NCI-H526 (cell line): ENCODE data around the gene DNAJA2.
"Not testable (repeated sequence)": the region's sequence is repeated elsewhere in the genome, so short reads cannot be mapped to it uniquely, and the experiment has no call there.

Experiments
- DNase-seq, 2 experiments: peaks; one replicate each; lab custom pipeline; 2025; lab: John Stamatoyannopoulos, UW

DNAJA2 gene

GRCh38 chr16:46973207-46973995 lies at the start of gene DNAJA2:
Gene DNAJA2 (minus strand): TSS chr16:46973674. CDS start chr16:46973572, 102 bp downstream.
- DNase-seq: peak; percentile 42 to 91

- peak in 1 of 2 experiments; percentile 5 for DNase-seq
Measured at GRCh38 chr16:47019568-47019967, 46.1 kb upstream of the DNAJA2 start.

- DNase-seq: peak; percentile 12 to 59
Measured at GRCh38 chr16:47018223-47018891, 44.9 kb upstream of the DNAJA2 start.

GRCh38 chr16:47017636-47018035 lies 44.2 kb upstream of the DNAJA2 start:
- no peak for DNase-seq

DNA sequence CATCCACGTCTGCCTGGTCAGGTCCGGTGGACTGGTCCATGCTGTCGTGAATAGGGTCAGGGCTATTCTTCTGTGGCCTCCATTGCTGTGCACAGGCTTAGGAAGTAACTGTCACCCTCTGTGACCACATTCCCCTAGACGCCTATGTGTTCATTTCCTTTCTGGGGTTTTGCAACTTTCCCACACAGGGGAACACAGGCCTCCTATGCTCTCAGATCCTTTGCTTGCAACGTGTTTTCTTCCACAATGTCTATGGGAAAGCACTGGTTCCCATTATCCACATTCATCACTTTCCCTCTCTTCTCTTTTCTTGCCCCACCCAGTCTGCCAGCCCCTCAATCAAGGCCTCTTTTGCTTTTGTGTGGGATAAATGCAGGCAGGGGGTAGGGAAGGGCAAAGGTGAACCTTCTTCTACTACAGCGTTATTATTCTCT lies 43.2 kb upstream of the DNAJA2 start:
- DNase-seq: no peak

- no peak for DNase-seq
Measured at GRCh38 chr16:47013910-47014309, 40.4 kb upstream of the DNAJA2 start.

- no peak for DNase-seq
Measured at GRCh38 chr16:47013172-47013571, 39.7 kb upstream of the DNAJA2 start.

- not testable (repeated sequence) for DNase-seq
Measured at GRCh38 chr16:47010812-47011211, 37.3 kb upstream of the DNAJA2 start.

DNA sequence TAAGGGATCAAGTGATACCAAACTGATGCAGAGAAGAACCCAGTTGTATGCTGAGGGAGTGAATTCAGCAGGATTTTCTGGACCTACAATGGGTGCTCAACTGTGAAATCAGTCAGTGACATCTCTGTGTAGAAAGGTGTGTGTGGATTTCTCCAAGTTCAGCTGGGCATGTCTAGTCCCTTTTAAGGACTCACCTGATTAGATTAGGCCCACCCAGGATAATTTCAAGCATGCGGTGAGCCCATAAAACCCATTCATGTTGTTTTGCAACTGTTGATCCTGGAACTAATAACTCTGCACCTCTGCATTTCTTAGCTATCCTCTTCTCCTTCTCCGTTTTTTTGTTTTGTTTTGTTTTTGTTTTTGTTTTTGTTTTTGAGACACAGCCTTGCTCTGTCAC lies 35.1 kb upstream of the DNAJA2 start:
- no peak for DNase-seq

GRCh38 chr16:47008174-47008573 lies 34.7 kb upstream of the DNAJA2 start:
- no peak for DNase-seq

DNA sequence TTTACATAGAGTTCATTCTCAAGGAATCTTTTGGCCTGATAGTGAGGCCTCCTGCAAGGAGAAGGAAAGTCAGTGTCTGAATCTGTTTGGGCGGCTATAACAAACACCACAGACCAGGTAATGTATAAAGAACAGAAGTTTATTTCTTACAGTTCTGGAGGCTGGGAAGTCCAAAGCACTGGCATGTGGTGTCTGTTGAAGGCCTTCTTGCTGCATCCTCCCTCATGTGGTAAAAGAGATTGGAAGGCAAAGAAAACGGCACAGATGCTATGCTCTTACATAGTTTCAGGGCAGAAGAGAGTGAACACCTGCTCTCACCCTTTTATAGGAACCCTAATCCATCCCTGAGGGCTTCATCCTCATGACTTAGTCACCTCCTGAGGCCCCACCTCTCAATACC lies 31.2 kb upstream of the DNAJA2 start:
- no peak for DNase-seq

DNA sequence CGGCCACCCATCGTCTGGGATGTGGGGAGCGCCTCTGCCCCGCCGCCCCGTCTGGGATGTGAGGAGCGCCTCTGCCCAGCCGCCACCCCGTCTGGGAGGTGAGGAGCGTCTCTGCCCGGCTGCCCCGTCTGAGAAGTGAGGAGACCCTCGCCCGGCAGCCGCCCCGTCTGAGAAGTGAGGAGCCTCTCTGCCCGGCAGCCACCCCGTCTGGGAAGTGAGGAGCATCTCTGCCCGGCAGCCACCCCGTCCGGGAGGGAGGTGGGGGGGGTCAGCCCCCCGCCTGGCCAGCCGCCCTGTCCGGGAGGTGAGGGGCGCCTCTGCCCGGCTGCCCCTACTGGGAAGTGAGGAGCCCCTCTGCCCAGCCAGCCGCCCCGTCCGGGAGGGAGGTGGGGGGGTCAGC lies 26.6 kb upstream of the DNAJA2 start:
- DNase-seq: not testable (repeated sequence)

DNA sequence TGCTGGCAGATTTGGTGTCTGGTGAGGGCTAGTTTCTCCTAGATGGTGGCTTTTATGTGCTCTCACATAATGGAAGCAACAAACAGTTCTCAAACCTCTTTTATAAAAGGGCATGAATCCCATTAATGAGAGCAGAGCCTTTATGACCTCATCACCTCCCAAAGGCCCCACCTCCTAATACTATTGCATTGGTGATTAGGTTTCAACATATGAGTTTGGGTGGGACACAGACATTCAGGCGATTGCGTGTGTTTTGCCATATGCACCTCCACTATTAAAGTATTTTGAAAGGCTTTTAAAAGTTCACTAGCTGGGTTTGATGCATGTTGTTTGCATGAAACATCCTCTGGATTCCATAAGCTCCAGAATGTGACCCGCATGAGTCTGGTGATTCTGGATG lies 24.4 kb upstream of the DNAJA2 start:
- no peak for DNase-seq

DNA sequence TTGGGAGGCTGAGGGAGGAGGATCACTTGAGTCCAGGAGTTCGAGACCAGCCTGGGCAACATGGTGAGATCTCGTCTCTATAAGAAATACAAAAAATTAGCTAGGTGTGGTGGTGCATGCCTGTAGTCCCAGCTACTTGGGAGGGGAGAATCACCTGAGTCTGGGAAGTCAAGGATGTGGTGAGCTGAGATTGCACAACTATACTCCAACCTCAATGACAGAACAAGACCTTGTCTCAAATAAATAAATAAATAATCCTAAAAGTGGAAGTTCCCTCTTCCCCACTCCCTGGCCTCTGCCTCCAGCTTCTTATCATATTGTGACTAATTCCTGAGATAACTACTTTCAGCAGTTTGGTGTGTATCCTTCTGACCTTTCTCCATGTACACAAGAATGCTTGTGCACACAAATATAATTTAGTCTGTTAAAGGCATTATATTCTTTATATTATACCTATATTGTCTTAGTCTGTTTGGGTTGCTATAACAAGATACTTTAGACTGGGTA lies 23.5 kb upstream of the DNAJA2 start:
- DNase-seq: no peak

- DNase-seq: no peak
Measured at GRCh38 chr16:46996391-46996790, 22.9 kb upstream of the DNAJA2 start.

DNA sequence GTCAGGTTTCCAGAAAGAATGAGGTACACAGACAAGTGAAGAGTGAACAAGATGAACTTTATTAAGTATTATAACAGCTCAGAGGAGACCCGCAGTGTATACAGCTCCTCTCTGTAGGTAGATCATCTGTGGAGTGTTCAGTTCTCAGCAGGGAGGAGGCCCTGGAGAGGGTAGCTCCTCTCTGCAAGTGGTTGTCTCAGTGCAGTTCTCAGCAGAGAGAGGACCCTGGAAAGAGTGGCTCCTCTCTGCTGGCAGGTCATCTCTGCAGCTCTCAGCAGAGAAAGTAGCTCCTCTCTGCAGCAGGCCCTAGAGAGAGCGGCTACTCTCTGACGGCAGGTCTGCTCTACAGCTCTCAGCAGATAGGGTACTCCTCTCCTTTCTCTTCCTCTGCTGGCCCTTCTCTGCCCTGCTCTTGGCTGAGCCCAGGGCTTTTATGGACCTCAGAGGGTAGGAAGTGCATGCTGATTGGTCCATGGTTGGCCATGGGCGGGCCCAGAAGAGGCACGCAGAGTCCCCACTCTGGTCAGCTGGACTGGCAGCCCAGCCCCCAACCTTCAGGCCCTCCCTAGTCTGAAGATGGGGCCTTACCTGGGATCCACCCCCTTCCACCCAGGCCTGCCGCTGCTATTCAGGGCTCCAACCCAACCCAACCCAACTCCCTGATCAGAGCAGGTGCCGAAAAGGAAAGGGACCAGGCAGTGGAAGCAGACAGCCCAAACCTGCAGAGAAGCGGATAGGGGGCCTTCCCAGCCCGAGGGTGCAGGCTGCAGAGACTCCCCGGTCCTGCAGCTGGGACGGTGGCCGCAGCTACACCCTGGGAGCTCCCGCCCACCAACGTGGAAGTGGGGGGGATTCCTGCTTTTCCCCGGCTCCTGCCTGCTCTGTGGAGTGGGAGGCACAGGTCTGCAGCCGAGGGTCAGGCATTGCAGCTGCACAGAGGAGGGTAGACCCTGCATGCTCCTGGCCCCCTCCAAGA lies 18.5 kb upstream of the DNAJA2 start:
- no peak for DNase-seq

DNA sequence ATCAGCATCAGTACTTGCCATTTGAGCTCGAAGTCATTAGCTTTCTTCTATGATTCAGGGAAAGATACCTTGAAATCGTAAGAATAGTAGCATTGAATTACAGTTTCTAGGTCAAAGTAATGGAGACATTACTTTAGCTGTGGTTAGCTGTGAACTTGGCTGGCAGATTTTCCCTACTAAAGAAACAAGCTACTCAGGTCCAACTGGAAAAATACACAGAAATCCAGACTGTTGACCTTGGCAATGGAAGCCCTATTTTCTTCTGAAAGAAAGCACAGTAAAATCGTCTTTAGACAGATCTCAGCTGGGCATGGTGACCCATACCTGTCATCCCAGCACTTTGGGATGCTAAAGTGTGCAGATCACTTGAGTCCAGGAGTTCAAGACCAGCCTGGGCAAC lies 13.4 kb upstream of the DNAJA2 start:
- no peak for DNase-seq

- no peak for DNase-seq
Measured at GRCh38 chr16:46986438-46986837, 13.0 kb upstream of the DNAJA2 start.

DNA sequence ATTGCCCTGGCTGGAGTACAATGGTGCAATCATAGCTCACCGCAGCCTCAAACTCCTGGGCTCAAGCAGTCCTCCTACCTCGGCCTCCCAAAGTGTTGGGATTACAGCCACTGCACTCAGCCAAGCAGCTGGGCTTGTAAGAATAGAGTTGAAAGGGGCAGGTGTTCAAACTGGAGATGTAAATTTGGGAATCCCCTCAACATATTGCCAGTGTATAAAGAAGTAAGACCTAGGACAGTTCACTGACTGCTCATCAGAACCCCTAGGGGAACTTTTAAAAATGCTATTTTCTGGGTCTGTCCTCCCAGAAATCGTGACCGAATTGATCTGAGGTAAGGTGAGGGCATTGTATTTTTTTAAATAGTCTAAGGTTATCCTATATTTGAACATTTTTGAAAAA lies 8.9 kb upstream of the DNAJA2 start:
- DNase-seq: no peak

DNA sequence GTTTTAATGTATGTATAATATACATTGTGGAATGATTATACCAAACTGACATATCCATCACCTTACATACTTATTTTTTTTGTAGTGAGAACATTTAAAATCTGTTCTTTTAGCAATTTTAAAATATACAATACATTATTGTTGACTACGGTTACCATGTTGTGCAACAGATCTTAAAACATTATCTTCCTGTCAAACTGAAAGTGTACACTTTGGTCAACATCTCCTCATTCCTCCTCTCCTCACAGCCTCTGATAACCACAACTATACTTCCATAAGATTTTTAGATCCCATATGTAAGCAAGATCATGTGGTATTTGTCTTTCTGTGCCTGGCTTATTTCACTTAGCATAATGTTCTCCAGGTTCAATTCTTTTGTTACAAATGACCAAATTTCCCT lies 7.5 kb upstream of the DNAJA2 start:
- no peak for DNase-seq

DNA sequence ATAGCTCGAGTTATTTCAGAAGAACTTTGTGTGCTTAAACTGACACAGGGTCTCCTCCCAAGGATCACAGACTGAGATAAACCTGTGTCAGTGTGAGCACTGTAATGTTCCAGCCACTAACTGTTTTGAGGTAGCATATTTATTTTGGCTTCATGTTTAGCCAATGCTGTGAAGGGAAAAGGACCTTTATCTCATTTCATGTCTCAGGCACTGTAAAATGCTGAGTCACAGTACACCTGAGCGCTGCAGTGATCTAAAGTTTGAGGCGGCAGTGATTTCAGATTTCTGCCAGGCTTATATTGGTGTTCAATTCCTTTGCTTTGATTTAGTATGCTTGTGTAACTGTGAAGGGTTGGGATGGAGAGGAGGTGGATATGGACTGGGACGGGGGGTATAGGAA lies 3.1 kb upstream of the DNAJA2 start:
- DNase-seq: no peak

GRCh38 chr16:46975908-46976470 lies 2.5 kb upstream of the DNAJA2 start:
- DNase-seq: no peak
